Mesothelial cell of epicardium (in vitro differentiated cells): ENCODE data around the gene KREMEN1. TPM values are rescaled to one million over a fixed set of nuclear protein-coding genes. Genes with fewer than 3 reads are reported as not detected.
A peak's percentile ranks its signal among the peaks of the same experiment; 100 is the strongest.
"Not testable (repeated sequence)": the region's sequence is repeated elsewhere in the genome, so short reads cannot be mapped to it uniquely, and the experiment has no call there.

Experiments
- DNase-seq, 2 experiments: peaks; one replicate each; pipeline ENCODE4 v3.0.0; 2021; ENCODE audit warnings: low spot score in 2 of 2; ENCODE audit not compliant: unreplicated experiment in 2 of 2
- H3K27ac Mint-ChIP-seq: 2 replicates; pipeline ENCODE4 v1.8.0; 2021; ENCODE audit warnings: mixed read lengths
- H3K27me3 Mint-ChIP-seq: 2 replicates; pipeline ENCODE4 v1.8.0; 2021; ENCODE audit warnings: low read depth, mixed read lengths
- H3K36me3 Mint-ChIP-seq: 2 replicates; pipeline ENCODE4 v1.8.0; 2021; ENCODE audit warnings: mixed read lengths
- H3K4me1 Mint-ChIP-seq: 2 replicates; pipeline ENCODE4 v1.8.0; 2021; ENCODE audit warnings: mixed read lengths
- H3K4me3 Mint-ChIP-seq: 2 replicates; pipeline ENCODE4 v1.8.0; 2021; ENCODE audit warnings: mild to moderate bottlenecking, moderate library complexity, mixed read lengths
- H3K9me3 Mint-ChIP-seq: 2 replicates; pipeline ENCODE4 v1.8.0; 2021; ENCODE audit warnings: mixed read lengths
- CTCF ChIP-seq: fragments of 200-600 bp; sonication (generic); IDR thresholded peaks from one replicate; pipeline ENCODE4 v1.5.0; 2021; ENCODE audit warnings: antibody characterized with exemption; ENCODE audit not compliant: unreplicated experiment
- total RNA-seq: library from RNA; stranded (reverse); gene quantifications from 3 replicates; pipeline ENCODE4 v1.2.1, GENCODE V29; 2021

The KREMEN1 gene
- total RNA-seq, 1 donor from 2014 or later: 24.4 TPM

- Mint-ChIP-seq H3K27me3 (no peaks in the 10 kb centered on the region), H3K9me3 (no peaks in the 10 kb centered on the region), H3K27ac (peak overlapping the region; percentile 84), H3K4me3 (no peak overlapping the region), H3K4me1 (peaks cover 52% of the 10 kb centered on the region), H3K36me3 (no peaks in the 10 kb centered on the region)
- no peak for DNase-seq
- no peak for TF ChIP-seq CTCF
Observed at GRCh38 chr22:29078869-29079207, 6.0 kb downstream of the KREMEN1 start.

GRCh38 chr22:29079218-29079901 lies 6.5 kb downstream of the KREMEN1 start:
- H3K27ac Mint-ChIP-seq: peak overlapping the region; percentile 84

GRCh38 chr22:29080106-29080975 lies 7.5 kb downstream of the KREMEN1 start:
- no peak for DNase-seq
- Mint-ChIP-seq H3K27ac (peak overlapping the region; percentile 26), H3K4me1 (peaks cover 51% of the 10 kb centered on the region), H3K27me3 (no peaks in the 10 kb centered on the region), H3K4me3 (no peak overlapping the region), H3K9me3 (no peaks in the 10 kb centered on the region), H3K36me3 (no peaks in the 10 kb centered on the region)
- TF ChIP-seq CTCF: no peak

More at GRCh38 chr22:29079218-29079901, 6.5 kb downstream of the KREMEN1 start:
- no peaks in the 10 kb centered on the region for H3K36me3 Mint-ChIP-seq
- no peak for DNase-seq
- peaks cover 51% of the 10 kb centered on the region for H3K4me1 Mint-ChIP-seq
- no peak overlapping the region for H3K4me3 Mint-ChIP-seq
- no peaks in the 10 kb centered on the region for H3K27me3 Mint-ChIP-seq
- TF ChIP-seq CTCF: no peak
- no peaks in the 10 kb centered on the region for H3K9me3 Mint-ChIP-seq

- Mint-ChIP-seq H3K27ac (peak overlapping the region; percentile 45), H3K4me1 (peaks cover 49% of the 10 kb centered on the region), H3K4me3 (no peak overlapping the region), H3K9me3 (no peaks in the 10 kb centered on the region), H3K27me3 (no peaks in the 10 kb centered on the region), H3K36me3 (no peaks in the 10 kb centered on the region)
- no peak for TF ChIP-seq CTCF
- DNase-seq: no peak
Observed at GRCh38 chr22:29081517-29082236, 8.8 kb downstream of the KREMEN1 start.

GRCh38 chr22:29082826-29083545 lies 10.2 kb downstream of the KREMEN1 start:
- TF ChIP-seq CTCF: no peak
- Mint-ChIP-seq H3K27me3 (no peaks in the 10 kb centered on the region), H3K27ac (peak overlapping the region; percentile 53), H3K36me3 (no peaks in the 10 kb centered on the region), H3K4me3 (no peak overlapping the region), H3K4me1 (peaks cover 49% of the 10 kb centered on the region), H3K9me3 (no peaks in the 10 kb centered on the region)
- DNase-seq: no peak

GRCh38 chr22:29083576-29083932 lies 10.7 kb downstream of the KREMEN1 start:
- H3K9me3 Mint-ChIP-seq, DNase-seq, H3K4me3 Mint-ChIP-seq, H3K27me3 Mint-ChIP-seq, H3K36me3 Mint-ChIP-seq: not testable (repeated sequence)
- Mint-ChIP-seq H3K4me1 (peaks cover 46% of the 10 kb centered on the region), H3K27ac (peak overlapping the region; percentile 56)
